ENCODE data around the gene CHD5.

Gene CHD5

GRCh38 chr1:6184083-6184783 lies 4.1 kb upstream of the CHD5 start:
- Histone ChIP-seq H2AFZ (ENCODE audit: low read length) (no peak overlapping the region), H3K4me1 (ENCODE audit: insufficient read depth, low read length, poor library complexity, severe bottlenecking) (no peaks in the 10 kb centered on the region), H3K36me3 (ENCODE audit: insufficient read depth, low read length) (peaks cover 46% of the 10 kb centered on the region), H3K79me2 (ENCODE audit: insufficient read depth, low read length) (peaks cover 35% of the 10 kb centered on the region), H3K9ac (ENCODE audit: low read depth, low read length, poor library complexity, severe bottlenecking) (no peak overlapping the region), H3K4me3 (ENCODE audit: low read length, poor library complexity, severe bottlenecking) (no peak overlapping the region), H3F3A (ENCODE audit: low read depth) (no peaks in the 10 kb centered on the region), H3K9me3 (ENCODE audit: insufficient read depth, low read depth, low read length) (no peaks in the 10 kb centered on the region), H3K4me2 (ENCODE audit: low read depth, low read length, poor library complexity, severe bottlenecking) (no peak overlapping the region), H3K27me3 (ENCODE audit: insufficient read depth, low read length, poor library complexity, severe bottlenecking) (no peaks in the 10 kb centered on the region), H3K9me2 (replicated peaks; ENCODE audit: low read depth, low read length) (no peaks in the 10 kb centered on the region), H4K20me1 (ENCODE audit: insufficient read depth, low read length, poor library complexity, severe bottlenecking) (peaks cover 39% of the 10 kb centered on the region)
- TF ChIP-seq CTCF (conservative IDR thresholded peaks at IDR 0.05; ENCODE audit: low read length), result no peak
- TF ChIP-seq EZH2phosphoT487 (IDR thresholded peaks at IDR 0.05; ENCODE audit: borderline replicate concordance), result no peak

- Histone ChIP-seq H3K9me2 (replicated peaks; ENCODE audit: low read depth, low read length) (no peaks in the 10 kb centered on the region), H3K4me3 (ENCODE audit: low read length, poor library complexity, severe bottlenecking) (no peak overlapping the region), H2AFZ (ENCODE audit: low read length) (no peak overlapping the region), H4K20me1 (ENCODE audit: insufficient read depth, low read length, poor library complexity, severe bottlenecking) (peaks cover 33% of the 10 kb centered on the region), H3K4me2 (ENCODE audit: low read depth, low read length, poor library complexity, severe bottlenecking) (no peak overlapping the region), H3K79me2 (ENCODE audit: insufficient read depth, low read length) (peaks cover 28% of the 10 kb centered on the region), H3K9me3 (ENCODE audit: insufficient read depth, low read depth, low read length) (no peaks in the 10 kb centered on the region), H3K9ac (ENCODE audit: low read depth, low read length, poor library complexity, severe bottlenecking) (no peak overlapping the region), H3K4me1 (ENCODE audit: insufficient read depth, low read length, poor library complexity, severe bottlenecking) (no peaks in the 10 kb centered on the region), H3K36me3 (ENCODE audit: insufficient read depth, low read length) (peaks cover 41% of the 10 kb centered on the region), H3K27me3 (ENCODE audit: insufficient read depth, low read length, poor library complexity, severe bottlenecking) (no peaks in the 10 kb centered on the region), H3F3A (ENCODE audit: low read depth) (no peaks in the 10 kb centered on the region)
- TF ChIP-seq EZH2phosphoT487 (IDR thresholded peaks at IDR 0.05; ENCODE audit: borderline replicate concordance) (no peak), CTCF (conservative IDR thresholded peaks at IDR 0.05; ENCODE audit: low read length) (no peak)
Observed at GRCh38 chr1:6183520-6183989, 3.4 kb upstream of the CHD5 start.

GRCh38 chr1:6181347-6181770 lies 1.2 kb upstream of the CHD5 start:
- Histone ChIP-seq H3K36me3 (ENCODE audit: insufficient read depth, low read length) (peaks cover 23% of the 10 kb centered on the region), H3K9me2 (replicated peaks; ENCODE audit: low read depth, low read length) (no peaks in the 10 kb centered on the region), H3K4me1 (ENCODE audit: insufficient read depth, low read length, poor library complexity, severe bottlenecking) (no peaks in the 10 kb centered on the region), H2AFZ (ENCODE audit: low read length) (no peak overlapping the region), H4K20me1 (ENCODE audit: insufficient read depth, low read length, poor library complexity, severe bottlenecking) (peaks cover 13% of the 10 kb centered on the region), H3K79me2 (ENCODE audit: insufficient read depth, low read length) (peaks cover 10% of the 10 kb centered on the region), H3K4me3 (ENCODE audit: low read length, poor library complexity, severe bottlenecking) (no peak overlapping the region), H3K27me3 (ENCODE audit: insufficient read depth, low read length, poor library complexity, severe bottlenecking) (no peaks in the 10 kb centered on the region), H3K9me3 (ENCODE audit: insufficient read depth, low read depth, low read length) (no peaks in the 10 kb centered on the region), H3K9ac (ENCODE audit: low read depth, low read length, poor library complexity, severe bottlenecking) (no peak overlapping the region), H3K4me2 (ENCODE audit: low read depth, low read length, poor library complexity, severe bottlenecking) (no peak overlapping the region), H3F3A (ENCODE audit: low read depth) (no peaks in the 10 kb centered on the region)
- no peak for TF ChIP-seq CTCF (conservative IDR thresholded peaks at IDR 0.05; ENCODE audit: low read length)
- no peak for TF ChIP-seq EZH2phosphoT487 (IDR thresholded peaks at IDR 0.05; ENCODE audit: borderline replicate concordance)

All from Loucy (cell line).